GM21786 (cell line): ENCODE data around the gene BOK.

Source experiments
- ATAC-seq: cut with Tn5 transposase; IDR thresholded peaks from one replicate; pipeline ENCODE4 v1.9.1; 2021; ENCODE audit not compliant: unreplicated experiment

BOK gene

GRCh38 chr2:241618829-241619228, 60.3 kb downstream of the BOK start:
- no peak for ATAC-seq

DNA sequence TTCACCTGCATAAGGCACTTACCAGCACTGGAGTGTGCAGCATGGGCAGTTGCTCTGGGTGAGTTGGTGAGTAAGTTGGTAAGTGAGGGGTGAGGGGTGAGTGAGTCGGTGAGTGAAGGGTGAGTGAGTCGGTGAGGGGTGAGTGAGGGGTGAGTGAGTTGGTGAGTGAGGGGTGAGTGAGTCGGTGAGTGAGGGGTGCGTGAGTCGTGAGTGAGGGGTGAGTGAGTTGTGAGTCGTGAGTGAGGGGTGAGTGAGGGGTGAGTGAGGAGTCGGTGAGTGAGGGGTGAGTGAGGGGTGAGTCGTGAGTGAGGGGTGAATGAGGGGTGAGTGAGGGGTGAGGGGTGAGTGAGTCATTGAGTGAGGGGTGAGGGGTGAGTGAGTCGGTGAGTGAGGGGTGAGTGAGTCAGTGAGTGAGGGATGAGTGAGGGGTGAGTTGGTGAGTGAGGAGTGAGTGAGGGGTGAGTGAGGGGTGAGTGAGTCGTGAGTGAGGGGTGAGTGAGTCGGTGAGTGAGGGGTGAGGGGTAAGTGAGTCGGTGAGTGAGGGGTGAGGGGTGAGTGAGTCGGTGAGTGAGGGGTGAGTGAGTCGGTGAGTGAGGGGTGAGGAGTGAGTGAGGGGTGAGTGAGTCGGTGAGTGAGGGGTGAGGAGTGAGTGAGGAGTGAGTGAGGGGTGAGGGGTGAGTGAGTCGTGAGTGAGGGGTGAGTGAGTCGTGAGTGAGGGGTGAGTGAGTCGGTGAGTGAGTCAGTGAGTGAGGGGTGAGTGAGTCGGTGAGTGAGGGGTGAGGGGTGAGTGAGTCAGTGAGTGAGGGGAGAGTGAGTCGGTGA, 61.3 kb downstream of the BOK start:
- no peak for ATAC-seq

- no peak for ATAC-seq
Measured at GRCh38 chr2:241620419-241620769, 61.8 kb downstream of the BOK start.
